ENCODE results near the gene STPG1. TPM values are rescaled to one million over a fixed set of nuclear protein-coding genes. Genes with fewer than 3 reads are reported as not detected.

STPG1 gene
- total and polyA plus RNA-seq, 9 of the 15 experiments (the other 6 are each of a cell fraction or from before 2014, with no cell fraction given), result 5.0 to 11.9 (median 8.3) TPM

DNA sequence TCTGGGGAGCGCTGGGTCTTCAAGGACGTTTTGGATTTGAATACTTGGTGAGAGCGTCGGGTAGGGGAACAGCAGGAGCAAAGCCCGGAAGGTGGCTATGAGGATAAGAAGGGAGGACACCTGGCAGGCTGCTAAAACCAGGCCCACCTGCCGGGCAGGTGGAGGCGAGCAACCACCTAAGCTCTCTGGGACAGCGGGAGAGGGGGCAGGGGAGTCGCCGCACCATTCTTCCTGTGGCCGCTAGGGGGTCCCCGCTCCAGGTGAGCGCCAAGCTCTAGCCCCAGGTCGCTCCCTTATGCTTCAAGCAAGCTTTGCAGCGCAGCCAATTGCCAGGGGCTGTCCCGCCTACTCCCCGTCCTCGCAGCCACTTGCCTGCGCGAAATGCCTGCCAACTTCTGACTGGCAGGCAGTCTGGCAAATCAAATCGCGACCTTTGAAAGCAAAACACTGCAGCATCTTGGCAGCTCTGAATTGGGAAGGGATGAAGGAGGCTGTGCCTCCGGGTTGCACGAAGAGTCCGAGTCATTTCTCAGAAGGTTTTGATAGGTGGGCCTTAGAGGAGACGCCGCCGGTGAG, 1.8 kb upstream of the STPG1 start, which contains the start of gene NIPAL3 (continued):
- TF ChIP-seq, protein P1, sequence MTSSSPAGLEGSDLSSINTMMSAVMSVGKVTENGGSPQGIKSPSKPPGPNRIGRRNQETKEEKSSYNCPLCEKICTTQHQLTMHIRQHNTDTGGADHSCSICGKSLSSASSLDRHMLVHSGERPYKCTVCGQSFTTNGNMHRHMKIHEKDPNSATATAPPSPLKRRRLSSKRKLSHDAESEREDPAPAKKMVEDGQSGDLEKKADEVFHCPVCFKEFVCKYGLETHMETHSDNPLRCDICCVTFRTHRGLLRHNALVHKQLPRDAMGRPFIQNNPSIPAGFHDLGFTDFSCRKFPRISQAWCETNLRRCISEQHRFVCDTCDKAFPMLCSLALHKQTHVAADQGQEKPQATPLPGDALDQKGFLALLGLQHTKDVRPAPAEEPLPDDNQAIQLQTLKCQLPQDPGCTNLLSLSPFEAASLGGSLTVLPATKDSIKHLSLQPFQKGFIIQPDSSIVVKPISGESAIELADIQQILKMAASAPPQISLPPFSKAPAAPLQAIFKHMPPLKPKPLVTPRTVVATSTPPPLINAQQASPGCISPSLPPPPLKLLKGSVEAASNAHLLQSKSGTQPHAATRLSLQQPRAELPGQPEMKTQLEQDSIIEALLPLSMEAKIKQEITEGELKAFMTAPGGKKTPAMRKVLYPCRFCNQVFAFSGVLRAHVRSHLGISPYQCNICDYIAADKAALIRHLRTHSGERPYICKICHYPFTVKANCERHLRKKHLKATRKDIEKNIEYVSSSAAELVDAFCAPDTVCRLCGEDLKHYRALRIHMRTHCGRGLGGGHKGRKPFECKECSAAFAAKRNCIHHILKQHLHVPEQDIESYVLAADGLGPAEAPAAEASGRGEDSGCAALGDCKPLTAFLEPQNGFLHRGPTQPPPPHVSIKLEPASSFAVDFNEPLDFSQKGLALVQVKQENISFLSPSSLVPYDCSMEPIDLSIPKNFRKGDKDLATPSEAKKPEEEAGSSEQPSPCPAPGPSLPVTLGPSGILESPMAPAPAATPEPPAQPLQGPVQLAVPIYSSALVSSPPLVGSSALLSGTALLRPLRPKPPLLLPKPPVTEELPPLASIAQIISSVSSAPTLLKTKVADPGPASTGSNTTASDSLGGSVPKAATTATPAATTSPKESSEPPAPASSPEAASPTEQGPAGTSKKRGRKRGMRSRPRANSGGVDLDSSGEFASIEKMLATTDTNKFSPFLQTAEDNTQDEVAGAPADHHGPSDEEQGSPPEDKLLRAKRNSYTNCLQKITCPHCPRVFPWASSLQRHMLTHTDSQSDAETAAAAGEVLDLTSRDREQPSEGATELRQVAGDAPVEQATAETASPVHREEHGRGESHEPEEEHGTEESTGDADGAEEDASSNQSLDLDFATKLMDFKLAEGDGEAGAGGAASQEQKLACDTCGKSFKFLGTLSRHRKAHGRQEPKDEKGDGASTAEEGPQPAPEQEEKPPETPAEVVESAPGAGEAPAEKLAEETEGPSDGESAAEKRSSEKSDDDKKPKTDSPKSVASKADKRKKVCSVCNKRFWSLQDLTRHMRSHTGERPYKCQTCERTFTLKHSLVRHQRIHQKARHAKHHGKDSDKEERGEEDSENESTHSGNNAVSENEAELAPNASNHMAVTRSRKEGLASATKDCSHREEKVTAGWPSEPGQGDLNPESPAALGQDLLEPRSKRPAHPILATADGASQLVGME (CRISPR knock-in tag; IDR thresholded peaks at IDR 0.05), result 0 out of 2 replicates have a peak, but pooled peaks have one; percentile 38
- no peak for TF ChIP-seq TBP (optimal IDR thresholded peaks at IDR 0.05; ENCODE audit: low read depth, low read length)
- no peak for TF ChIP-seq PATZ1 (CRISPR knock-in tag; IDR thresholded peaks at IDR 0.05; ENCODE audit: borderline replicate concordance)
- TF ChIP-seq HDAC8 (tag; IDR thresholded peaks at IDR 0.05), result no peak
- peak; percentile 60 for TF ChIP-seq ESRRA (IDR thresholded peaks at IDR 0.05; ENCODE audit: borderline replicate concordance, low read depth)
- no peak for TF ChIP-seq LARP7 (IDR thresholded peaks at IDR 0.05)
- no peak for TF ChIP-seq RERE (CRISPR knock-in tag; IDR thresholded peaks at IDR 0.05; ENCODE audit: borderline replicate concordance)
- TF ChIP-seq ID3 (CRISPR knock-in tag; IDR thresholded peaks at IDR 0.05), result no peak
- TF ChIP-seq ID3 (tag; IDR thresholded peaks at IDR 0.05), result no peak
- no peak for TF ChIP-seq TEAD4 (IDR thresholded peaks at IDR 0.05; ENCODE audit: low read length)
- no peak for TF ChIP-seq TEAD4 (CRISPR knock-in tag; IDR thresholded peaks at IDR 0.05; ENCODE audit: borderline replicate concordance)
- TF ChIP-seq RAD51 (IDR thresholded peaks at IDR 0.05; ENCODE audit: borderline replicate concordance, low read depth), result no peak; the same call in 1 of the 2 replicates
- TF ChIP-seq PHB2 (IDR thresholded peaks at IDR 0.05; ENCODE audit: low read depth), result no peak
